Upper lobe of right lung (tissue), 1 donor: ENCODE results near the gene TDRD9. TPM values are rescaled to one million over a fixed set of nuclear protein-coding genes. Genes with fewer than 3 reads are reported as not detected.

Experiments used
- ATAC-seq: fragments of 200-7000 bp; cut with Tn5 transposase; one replicate; pipeline ENCODE4 v1.9.1; 2020; ENCODE audit warnings: mild to moderate bottlenecking, moderate library complexity
- DNase-seq: peaks from one replicate; pipeline ENCODE4 v3.0.0-alpha.2; 2020
- H3K27ac ChIP-seq: fragments of 200-600 bp; one replicate; pipeline ENCODE4 v1.8.0; 2022
- H3K27me3 ChIP-seq: fragments of 200-600 bp; one replicate; pipeline ENCODE4 v1.8.0; 2022; ENCODE audit warnings: mild to moderate bottlenecking
- H3K36me3 ChIP-seq: fragments of 200-600 bp; one replicate; pipeline ENCODE4 v1.8.0; 2022
- H3K4me1 ChIP-seq: fragments of 200-600 bp; one replicate; pipeline ENCODE4 v1.8.0; 2022
- H3K4me3 ChIP-seq: fragments of 200-600 bp; one replicate; pipeline ENCODE4 v1.8.0; 2022; ENCODE audit warnings: mild to moderate bottlenecking
- H3K9me3 ChIP-seq: fragments of 200-600 bp; one replicate; pipeline ENCODE4 v1.8.0; 2022
- intact Hi-C: fragments of 100-400 bp; cut with DNase I; formaldehyde crosslinking; loops from one replicate; pipeline ENCODE4 v1.11.0; 2022
- total RNA-seq: library from RNA; stranded (reverse); fragmentation: NEBNext Ultra II Directional; extraction: Animal tissue kit (Norgen Biotek cat#: 25700); gene quantifications from one replicate; pipeline ENCODE4 v1.2.1, GENCODE V29; 2021
- TF ChIP-seq, protein P1 (sequence below): fragments of 200-600 bp; IDR thresholded peaks from one replicate; pipeline ENCODE4 v1.8.0; 2022; ENCODE audit warnings: antibody characterized with exemption
- donor health status: DM: no; HTN: yes; CAD: no; lungs with severe emphysema.

Gene TDRD9
- total RNA-seq, 1 donor from 2014 or later: 6.2 TPM

DNA sequence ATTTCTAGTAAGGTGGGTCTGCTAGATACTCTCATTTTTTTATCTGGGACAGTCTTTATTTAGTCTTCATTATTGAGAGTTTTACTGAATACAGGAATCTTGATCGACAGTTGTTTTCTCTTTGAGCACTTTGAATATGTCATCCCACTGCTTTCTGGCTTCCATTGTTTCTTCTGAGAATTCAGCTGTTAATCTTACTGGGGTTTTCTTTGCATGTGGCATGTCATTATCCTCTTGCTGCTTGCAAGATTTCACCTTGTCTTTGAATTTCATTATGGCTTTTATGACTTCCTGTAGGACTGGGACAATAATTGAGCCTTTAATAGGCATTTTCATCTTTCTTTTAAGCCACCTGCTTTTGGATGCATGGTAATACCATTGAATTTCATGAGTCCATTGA is 60.8 kb downstream of the TDRD9 start:
- H3K9me3 ChIP-seq: no peaks in the 10 kb centered on the region
- DNase-seq (no peak), ATAC-seq (no peak)
- H3K27me3 ChIP-seq: no peaks in the 10 kb centered on the region
- no peaks in the 10 kb centered on the region for H3K4me1 ChIP-seq
- no peak overlapping the region for H3K27ac ChIP-seq
- intact Hi-C loops: no loop called here
- TF ChIP-seq, protein P1, sequence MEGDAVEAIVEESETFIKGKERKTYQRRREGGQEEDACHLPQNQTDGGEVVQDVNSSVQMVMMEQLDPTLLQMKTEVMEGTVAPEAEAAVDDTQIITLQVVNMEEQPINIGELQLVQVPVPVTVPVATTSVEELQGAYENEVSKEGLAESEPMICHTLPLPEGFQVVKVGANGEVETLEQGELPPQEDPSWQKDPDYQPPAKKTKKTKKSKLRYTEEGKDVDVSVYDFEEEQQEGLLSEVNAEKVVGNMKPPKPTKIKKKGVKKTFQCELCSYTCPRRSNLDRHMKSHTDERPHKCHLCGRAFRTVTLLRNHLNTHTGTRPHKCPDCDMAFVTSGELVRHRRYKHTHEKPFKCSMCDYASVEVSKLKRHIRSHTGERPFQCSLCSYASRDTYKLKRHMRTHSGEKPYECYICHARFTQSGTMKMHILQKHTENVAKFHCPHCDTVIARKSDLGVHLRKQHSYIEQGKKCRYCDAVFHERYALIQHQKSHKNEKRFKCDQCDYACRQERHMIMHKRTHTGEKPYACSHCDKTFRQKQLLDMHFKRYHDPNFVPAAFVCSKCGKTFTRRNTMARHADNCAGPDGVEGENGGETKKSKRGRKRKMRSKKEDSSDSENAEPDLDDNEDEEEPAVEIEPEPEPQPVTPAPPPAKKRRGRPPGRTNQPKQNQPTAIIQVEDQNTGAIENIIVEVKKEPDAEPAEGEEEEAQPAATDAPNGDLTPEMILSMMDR: no peak
- H3K36me3 ChIP-seq: no peaks in the 10 kb centered on the region
- no peak overlapping the region for H3K4me3 ChIP-seq

DNA sequence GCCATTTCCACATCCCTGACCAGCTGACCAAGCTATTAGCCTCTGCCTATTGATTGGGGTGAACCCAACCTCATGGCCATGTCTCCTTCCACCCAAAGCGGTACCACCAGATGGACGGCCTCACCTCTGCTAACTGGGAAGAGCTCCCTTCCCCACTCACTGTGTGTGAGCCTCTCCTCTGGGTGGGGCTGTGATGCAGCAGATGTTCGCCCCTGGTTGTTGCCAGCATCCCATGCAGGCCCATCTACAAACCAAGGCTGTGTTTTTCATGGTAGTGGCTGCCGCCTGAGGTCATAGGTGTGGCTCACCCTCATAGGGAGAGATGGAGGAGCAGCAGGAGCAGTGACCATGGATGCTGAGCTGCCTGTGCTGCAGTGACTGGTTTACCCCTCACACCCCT is 61.7 kb downstream of the TDRD9 start:
- ATAC-seq (no peak), DNase-seq (no peak)
- Histone ChIP-seq H3K4me1 (no peaks in the 10 kb centered on the region), H3K27me3 (no peaks in the 10 kb centered on the region), H3K4me3 (no peak overlapping the region), H3K36me3 (no peaks in the 10 kb centered on the region), H3K27ac (no peak overlapping the region), H3K9me3 (no peaks in the 10 kb centered on the region)
- intact Hi-C loops: no loop called here
- TF ChIP-seq, protein P1: no peak

DNA sequence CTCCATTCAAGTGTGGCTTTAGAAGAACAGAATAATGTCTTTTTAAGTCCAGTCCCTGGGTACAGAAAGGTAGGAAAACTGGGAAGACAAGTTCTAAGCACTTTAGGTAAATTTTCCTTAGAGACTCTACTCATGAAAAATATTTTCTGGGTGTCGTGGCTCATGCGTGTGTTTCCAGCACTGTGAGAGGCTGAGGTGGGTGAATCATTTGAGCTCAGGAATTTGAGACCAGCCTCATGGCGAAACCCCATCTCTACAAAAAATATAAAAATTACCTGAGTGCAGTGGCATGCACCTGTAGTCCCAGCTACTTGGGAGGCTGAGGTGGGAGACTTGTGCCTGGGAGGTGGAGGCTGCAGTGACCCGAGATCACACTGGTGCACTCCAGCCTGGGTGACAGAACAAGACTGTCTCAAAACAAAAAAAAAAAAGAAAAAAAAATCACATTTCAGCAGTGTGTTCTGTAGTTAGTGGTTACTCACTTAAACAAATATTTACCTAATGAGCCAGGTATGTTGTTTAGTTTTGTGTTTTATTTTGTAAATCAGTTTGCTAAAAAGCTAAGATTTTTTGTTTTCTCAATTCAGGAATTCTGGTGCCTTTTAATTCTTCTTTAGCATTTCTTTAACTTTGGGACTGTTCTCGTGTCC is 66.4 kb downstream of the TDRD9 start:
- ATAC-seq: peak; percentile 58
- TF ChIP-seq, protein P1: no peak
- intact Hi-C loops: no loop called here

DNA sequence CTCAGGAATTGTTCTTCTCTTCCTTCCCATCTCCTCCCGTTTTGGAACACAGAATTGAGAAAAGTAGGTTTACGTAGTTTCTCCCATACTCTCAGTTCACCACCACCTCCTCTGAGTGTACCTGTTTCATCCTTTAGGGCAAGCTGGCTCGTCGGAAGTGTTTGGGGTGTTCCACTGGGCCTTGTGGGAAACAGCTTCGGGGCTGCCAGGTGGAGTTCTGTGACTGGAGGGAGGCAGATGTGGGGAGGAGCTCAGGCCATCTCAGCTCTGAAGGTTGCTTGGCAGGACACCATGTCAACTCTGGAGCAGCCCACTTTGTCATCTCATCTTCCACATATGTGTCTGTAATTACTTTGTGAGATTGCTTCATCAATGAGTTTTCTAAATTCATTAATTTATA is 67.6 kb downstream of the TDRD9 start:
- ATAC-seq: no peak
- H3K9me3 ChIP-seq: no peaks in the 10 kb centered on the region
- intact Hi-C loops: no loop called here
- H3K36me3 ChIP-seq: no peaks in the 10 kb centered on the region
- no peak overlapping the region for H3K27ac ChIP-seq
- no peak for DNase-seq
- no peaks in the 10 kb centered on the region for H3K4me1 ChIP-seq
- no peaks in the 10 kb centered on the region for H3K27me3 ChIP-seq
- H3K4me3 ChIP-seq: no peak overlapping the region
- TF ChIP-seq, protein P1: no peak

More for the DNA sequence above, 66.4 kb downstream of the TDRD9 start:
- Histone ChIP-seq H3K4me1 (no peaks in the 10 kb centered on the region), H3K27ac (no peak overlapping the region), H3K4me3 (no peak overlapping the region), H3K27me3 (no peaks in the 10 kb centered on the region), H3K36me3 (no peaks in the 10 kb centered on the region), H3K9me3 (no peaks in the 10 kb centered on the region)
- DNase-seq: no peak

DNA sequence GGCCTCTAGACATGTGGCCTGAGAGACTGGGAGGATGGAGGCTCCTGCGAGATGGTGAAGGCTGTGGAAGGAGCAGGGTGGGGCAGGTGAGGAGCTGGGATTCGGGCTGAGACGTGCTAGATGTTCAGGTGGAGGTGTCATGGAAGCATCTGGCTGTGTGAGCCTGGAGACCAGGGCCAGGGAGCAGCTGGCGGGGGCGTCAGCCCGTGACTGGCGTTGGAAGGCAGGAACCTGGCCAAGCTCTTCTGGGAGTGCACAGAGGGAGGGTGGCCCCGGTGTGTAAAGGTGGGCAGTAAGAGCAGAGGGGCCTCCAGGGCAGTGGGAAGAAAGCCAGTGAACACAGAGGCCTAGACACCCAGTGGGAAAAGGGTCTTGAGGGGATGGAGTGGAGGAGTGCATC is 69.1 kb downstream of the TDRD9 start:
- Histone ChIP-seq H3K36me3 (no peaks in the 10 kb centered on the region), H3K4me1 (no peaks in the 10 kb centered on the region), H3K27ac (no peak overlapping the region), H3K4me3 (no peak overlapping the region), H3K9me3 (no peaks in the 10 kb centered on the region), H3K27me3 (no peaks in the 10 kb centered on the region)
- TF ChIP-seq, protein P1: no peak
- intact Hi-C loops: no loop called here
- DNase-seq (no peak), ATAC-seq (peak; percentile 27)

DNA sequence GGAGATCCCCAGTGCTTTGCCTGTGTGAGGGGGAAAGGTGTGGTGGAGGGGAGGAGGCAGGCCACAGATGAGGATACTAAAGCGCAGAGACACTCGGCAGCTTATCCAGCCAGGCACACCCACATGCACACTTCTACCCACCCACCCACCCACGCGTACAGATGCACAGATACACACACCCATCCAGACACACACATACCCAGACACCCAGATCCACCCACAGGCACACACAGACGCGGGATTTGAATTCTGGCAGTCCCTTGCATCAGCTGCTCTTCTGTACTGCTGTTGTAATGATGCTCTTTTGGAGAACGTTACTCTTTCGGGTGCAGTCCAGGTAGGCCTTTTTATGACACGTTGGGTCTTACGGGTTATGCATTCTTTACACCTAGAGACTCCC is 69.8 kb downstream of the TDRD9 start:
- no peak for ATAC-seq
- TF ChIP-seq, protein P1: no peak
- intact Hi-C loops: no loop called here

More for the DNA sequence above, 69.8 kb downstream of the TDRD9 start:
- no peaks in the 10 kb centered on the region for H3K27me3 ChIP-seq
- H3K4me3 ChIP-seq: no peak overlapping the region
- DNase-seq: no peak
- H3K36me3 ChIP-seq: no peaks in the 10 kb centered on the region
- H3K27ac ChIP-seq: no peak overlapping the region
- no peaks in the 10 kb centered on the region for H3K9me3 ChIP-seq
- no peaks in the 10 kb centered on the region for H3K4me1 ChIP-seq
